HTERT RPE-1 (cell line): ENCODE data around the gene LRATD1.
"Not testable (repeated sequence)": the region's sequence is repeated elsewhere in the genome, so short reads cannot be mapped to it uniquely, and the experiment has no call there.

Experiments
- in situ Hi-C: fragments of 300-500 bp; cut with MboI; formaldehyde crosslinking; loops from 4 replicates; pipeline ENCODE4 v1.14.3; 2020; ENCODE audit warnings: low sequenced_read_pairs

The LRATD1 gene, protein sequence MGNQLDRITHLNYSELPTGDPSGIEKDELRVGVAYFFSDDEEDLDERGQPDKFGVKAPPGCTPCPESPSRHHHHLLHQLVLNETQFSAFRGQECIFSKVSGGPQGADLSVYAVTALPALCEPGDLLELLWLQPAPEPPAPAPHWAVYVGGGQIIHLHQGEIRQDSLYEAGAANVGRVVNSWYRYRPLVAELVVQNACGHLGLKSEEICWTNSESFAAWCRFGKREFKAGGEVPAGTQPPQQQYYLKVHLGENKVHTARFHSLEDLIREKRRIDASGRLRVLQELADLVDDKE

DNA sequence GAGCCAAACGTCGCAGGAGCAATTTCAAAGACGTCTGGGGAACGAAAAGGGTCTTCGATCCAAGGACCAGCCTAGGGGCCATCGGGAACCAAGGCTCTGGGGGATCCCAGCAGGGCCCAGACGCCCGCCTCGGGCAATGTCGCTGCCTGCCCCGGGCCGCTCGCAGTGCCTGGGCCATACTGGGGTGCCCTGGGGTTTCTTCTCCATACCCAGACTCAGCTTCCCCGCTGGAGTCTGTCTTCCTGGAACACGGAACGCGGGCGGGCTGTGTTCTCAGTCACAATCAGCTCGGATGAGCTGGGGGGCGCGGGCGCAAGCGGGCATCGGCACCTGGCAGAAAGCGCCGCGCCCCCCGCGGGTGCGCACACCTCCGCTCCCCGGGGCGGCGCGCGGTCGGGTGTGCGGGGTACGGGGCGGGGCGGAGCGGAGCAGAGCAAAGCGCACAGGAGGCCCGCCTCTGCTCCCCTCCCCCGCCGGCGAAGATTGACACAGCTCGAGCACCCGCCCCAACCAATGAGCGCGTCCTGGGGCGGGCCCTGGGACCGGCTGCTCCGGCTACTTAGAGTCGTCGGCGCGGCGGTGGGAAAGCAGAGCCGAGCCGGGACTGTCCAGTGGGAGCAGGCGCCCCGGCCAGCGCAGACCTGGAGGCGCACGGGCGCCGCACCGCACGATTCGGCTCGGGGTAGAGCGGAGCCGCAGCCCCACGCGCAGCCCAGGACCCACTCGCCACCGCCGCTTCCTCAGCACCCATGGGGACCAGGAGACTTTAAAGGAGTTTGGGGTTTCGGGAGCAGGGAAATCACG lies at the start of gene LRATD1:
TSS of gene LRATD1 (plus strand) at position 585 of the 804 bp plus-strand sequence. CDS start 1,263 bp downstream, outside the sequence.
- in situ Hi-C loops: no loop called here

DNA sequence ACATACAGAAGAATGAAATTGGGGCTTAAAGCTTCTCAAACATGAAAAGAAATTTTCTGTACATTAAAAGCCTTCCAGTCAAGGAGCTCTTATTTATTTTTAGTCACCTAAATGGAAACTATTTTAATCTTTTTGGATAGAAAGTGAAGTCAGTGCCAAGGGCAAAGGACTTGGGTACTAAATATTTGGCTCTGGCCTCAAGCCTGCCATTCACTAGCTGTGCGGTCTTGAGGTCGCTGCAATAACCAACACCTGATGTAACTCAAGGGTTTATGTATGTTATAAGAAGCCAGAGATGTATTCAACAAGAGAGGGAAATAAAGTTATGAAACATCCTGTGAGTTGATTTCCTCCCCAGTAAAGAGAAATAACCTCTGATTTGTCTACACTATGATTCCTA lies 49.5 kb upstream of the LRATD1 start:
- in situ Hi-C loops: no loop called here

DNA sequence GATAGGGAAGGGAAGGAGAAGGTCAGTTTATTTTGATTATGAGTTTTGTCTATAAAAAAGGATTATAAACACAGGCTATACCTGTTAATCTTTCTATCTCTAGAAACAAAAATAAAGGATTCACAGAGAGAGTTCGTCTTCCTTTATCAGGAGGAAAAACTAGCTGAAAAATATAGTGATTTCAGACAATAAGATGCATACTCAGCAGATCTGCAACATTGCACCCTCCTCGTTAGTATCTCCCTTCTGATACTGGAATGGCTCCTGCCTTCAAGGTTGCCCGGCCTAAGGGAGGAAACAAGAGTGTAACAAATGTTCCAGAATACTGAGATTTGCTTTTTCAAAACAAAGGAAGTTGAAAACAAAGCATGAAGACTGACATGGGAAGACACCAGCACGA lies 48.7 kb upstream of the LRATD1 start:
- in situ Hi-C loops: no loop called here

DNA sequence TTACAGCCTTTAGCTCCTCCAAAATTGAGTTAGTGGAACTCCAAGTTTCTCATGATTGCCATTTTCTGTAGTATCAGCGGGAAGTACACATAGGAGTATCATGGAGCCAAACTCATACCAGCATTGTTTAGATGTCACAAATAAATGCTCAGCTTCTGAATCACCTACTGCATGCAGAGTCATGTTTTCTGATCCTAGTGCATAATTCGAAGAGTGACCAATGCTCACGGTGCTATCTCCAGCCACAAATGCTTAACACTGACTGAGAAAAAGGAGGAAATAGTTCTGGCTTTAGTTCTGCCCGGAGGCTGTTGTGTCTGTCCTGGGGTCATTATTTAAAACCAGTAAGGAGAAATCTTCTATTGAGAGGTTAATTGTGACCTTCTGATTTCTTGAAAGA lies 45.4 kb upstream of the LRATD1 start:
- in situ Hi-C loops: no loop called here

DNA sequence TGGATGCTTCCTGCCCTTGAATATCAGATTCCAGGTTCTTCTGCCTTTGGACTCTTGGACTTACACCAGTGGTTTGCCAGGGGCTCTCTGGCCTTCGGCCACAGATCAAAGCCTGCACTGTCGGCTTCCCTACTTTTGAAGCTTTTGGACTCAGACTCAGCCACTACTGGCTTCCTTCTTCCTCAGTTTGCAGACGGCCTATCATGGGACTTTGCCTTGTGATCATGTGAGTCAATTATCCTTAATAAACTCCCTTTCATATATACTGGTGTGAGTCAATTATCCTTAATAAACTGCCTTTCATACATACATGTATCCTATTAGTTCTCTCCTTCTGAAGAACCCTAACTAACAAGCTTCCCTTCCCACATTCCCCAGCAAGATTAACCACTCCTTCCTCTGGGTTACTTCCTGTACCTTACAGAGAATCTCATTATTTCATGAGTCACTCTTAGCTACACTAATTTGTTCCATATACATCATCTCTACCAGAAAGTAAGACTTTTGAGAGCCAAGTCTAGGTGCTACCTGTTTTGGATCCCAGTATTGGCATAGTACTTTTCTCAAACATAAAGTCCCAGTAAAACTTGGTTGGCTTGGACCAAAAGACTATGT lies 31.3 kb upstream of the LRATD1 start:
- in situ Hi-C loops: no loop called here

DNA sequence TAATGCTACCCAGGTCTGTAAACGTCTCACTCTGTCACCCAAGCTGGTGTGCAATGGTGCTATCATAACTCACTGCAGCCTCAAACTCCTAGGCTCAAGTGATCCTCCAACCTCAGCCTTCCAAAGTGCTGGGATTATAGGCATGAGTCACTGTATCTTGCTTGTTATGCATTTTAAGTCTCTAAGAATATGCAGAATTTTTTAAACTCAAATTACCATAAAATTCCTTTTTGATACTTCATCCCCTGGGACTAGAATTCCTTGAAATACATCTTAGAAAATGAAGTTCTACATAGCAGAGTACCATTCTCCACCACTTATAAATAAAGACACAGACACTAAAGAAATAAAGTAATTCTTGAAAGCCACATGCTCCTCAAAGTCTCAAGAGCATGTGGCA lies 30.2 kb upstream of the LRATD1 start:
- in situ Hi-C loops: no loop called here

DNA sequence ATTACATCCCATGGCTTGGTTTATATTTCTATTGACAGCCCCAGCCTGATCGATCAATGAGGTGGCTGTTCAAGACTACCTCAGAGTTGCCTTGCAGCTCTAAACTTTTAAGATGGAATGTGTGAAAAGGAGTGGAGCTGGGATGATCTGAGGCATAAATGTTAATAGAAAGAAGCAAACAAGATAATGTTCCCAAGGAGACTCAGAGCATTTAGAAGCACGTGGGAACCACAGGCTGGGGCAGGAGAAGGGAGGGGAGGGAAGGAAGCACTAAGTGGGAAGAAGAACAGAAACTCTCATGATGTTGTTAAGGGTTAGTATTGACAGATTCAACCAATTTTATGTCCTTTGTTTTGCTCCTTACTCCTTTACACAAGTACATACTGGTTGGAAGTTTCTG lies 28.8 kb upstream of the LRATD1 start:
- in situ Hi-C loops: no loop called here

DNA sequence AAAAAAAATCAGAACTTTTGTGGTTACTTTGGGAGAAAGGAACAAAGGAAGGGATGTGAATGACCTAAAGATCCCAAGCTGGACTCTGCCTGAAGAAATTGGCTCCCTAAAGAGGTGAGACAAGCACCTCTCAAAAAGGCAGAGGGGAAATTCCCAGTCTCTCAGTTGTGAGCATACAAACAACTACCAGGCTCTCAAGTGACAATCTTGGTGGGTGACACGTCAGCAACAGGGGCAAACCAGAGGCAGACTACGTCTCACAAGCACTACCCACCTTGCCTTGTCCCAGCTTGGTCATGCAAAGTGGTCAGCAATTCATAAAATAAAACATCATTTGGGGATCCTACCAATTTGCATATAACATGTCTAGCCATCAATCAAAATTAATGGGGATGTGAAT lies 24.3 kb upstream of the LRATD1 start:
- in situ Hi-C loops: no loop called here

DNA sequence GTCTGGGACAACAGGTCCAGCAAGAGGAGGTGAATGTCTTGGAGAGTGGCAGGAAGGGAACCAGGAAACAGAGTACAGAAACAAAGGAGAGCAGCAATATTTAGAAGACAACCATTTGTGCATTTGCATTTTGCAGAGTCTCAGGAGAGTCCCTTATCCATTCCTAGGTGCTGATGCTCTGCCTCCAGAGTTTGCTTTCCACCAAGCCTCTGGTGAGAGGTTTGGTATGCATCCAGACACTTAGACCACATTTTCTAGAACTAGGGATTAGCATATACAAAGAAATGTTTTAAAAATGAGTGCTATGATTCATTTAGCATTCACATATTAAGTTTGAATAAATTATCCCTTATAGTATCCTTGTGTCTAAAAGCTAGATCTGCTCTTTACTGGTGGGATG lies 18.5 kb upstream of the LRATD1 start:
- in situ Hi-C loops: no loop called here

DNA sequence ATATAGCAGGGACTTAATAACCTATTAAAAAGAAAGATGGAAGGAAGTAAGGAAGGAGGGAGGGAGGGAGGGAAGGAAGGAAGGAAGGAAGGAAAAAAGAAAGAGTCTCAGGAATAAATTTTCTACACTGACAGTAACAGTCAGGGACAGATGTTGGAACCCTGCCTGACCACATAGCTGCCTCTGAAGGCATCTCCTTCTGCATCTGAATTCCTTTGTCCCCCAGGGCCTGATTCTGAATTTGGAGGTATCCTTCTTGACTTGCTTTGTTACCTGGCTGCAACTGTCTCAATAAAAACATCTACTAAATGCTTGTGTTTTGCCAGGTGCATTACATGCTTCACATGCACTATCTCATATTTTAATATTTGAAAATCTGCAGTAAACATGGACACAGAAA lies 17.4 kb upstream of the LRATD1 start:
- in situ Hi-C loops: no loop called here

DNA sequence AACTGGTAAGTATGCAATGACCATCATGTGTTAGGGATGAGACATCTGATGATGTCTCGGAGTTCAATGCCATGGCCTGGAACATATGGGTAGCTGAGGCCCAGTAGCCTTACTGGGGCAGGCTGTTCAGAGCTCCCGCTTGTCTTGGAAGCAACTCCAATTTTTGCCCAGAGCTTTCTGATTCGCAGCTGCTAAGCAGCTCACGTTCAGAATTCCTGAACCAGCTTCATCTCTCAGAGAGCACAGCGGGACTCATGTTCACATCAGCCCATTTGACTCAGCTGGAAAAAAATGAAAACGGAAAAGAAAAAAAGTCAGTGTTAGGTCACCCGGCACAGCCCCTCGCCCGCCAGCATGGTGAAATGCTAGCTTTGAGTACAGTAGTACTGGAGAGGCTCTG lies 16.8 kb upstream of the LRATD1 start:
- in situ Hi-C loops: no loop called here

DNA sequence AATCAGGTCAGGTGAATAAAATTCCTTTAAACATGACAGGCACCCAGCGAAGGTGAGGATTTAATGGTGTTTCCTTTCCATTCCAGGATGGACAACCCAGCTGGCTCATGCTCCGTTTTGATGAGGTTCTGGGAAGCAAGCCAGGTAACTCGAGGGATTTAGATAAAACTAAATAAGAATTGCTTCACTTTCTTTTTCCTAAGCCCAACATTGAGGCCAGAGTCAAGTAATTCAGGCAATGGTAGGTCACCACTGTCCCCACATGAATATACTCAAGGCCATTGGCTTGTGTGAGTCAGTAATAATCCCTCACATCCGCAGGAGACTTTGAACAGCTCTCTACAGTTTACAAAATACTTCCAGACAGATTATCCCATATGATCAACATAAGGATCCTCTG lies 16.2 kb upstream of the LRATD1 start:
- in situ Hi-C loops: no loop called here

DNA sequence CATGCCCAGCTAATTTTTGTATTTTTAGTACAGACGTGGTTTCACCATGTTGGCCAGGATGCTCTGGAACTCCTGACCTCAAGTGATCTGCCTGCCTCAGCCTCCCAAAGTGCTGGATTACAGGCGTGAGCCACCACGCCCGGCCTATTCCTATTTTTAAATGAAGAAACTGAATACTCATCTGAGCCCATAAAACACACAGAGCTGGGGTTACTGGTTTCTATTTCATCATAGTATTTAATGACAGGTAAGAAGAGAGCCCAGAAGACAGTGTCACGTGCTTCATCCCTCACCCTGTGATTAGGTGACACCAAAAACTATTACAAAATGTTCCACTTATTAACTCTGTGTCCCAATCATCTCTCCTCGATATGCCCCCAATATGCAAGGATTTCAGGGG lies 15.6 kb upstream of the LRATD1 start:
- in situ Hi-C loops: no loop called here

DNA sequence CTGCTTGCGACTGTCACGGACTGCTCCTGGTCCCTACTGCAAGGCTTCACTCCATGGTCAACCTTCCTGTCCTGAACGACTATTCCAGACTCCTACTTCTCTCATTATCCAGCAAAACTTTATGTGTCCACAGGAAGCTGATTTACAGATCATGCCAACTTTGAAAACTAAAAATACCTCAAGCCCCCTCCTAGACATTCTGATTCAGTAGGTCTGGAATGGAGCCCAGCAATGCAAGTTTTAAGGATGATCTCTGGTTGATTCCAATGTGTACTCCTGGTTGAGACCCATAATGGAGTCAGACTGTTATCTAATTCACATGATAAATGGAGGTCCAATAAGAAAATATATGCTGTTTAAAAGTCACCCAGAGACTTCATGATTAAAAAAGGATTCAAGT lies 13.1 kb upstream of the LRATD1 start:
- in situ Hi-C loops: no loop called here

DNA sequence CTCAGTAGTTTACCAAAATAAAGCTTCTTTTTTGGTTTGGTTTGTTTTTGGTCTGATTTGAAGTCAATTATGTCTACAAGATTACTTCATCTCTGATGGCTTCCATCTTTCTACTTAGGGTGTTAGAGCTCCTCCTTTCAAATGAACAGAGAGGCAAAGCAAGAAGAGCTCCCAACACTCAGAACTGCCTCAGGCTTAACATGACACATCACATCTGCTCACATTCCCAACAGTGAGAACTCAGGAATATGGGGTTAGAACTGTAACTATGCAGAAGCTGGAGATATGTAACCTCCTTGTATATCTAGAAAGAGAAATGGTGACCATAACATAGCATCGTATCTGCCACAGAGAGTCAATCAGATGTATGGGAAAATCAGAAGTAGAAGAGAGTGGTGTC lies 11.4 kb upstream of the LRATD1 start:
- in situ Hi-C loops: no loop called here

DNA sequence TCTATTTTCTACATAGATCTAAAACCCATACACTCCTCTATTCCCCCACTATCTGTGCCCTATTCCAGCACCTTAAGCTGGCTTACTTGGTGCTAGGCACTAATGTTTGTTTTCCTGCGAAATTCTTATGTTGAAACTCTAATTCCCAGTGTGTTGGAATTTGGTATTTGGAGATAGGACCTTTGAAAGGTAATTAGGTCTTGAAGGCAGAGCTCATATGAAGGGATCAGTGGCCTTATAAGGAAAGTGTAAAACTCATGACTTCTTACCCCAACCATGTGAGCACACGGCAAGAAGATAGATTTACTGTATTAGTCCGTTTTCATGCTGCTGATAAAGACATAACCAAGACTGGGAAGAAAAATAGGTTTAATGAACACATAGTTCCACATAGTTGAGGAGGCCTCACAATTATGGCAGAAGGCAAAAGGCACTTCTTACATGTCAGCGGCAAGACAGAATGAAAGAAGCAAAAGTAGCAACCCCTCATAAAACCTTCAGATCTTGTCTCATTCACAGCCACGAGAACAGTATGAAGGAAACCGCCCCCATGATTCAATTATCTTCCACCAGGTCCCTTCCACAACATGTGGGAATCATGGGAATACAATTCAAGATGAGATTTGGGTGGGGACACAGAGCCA lies 10.5 kb upstream of the LRATD1 start:
- in situ Hi-C loops: no loop called here

DNA sequence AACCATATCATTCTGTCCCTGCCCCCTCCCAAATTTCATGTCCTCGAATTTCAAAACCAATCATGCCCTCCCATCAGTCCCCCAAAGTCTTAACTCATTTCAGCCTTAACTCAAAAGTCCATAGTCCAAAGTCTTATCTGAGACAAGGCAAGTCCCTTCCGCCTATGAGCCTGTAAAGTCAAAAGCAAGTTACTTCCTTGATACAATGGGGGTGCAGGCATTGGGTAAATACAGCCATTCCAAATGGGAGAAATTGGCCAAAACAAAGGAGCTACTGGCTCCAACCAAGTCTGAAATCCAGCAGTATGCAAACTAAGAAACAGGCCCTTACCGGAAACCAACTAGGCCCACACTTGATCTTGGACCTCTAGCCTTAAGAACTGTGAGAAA lies 10.0 kb upstream of the LRATD1 start:
- in situ Hi-C loops: not testable (repeated sequence)

DNA sequence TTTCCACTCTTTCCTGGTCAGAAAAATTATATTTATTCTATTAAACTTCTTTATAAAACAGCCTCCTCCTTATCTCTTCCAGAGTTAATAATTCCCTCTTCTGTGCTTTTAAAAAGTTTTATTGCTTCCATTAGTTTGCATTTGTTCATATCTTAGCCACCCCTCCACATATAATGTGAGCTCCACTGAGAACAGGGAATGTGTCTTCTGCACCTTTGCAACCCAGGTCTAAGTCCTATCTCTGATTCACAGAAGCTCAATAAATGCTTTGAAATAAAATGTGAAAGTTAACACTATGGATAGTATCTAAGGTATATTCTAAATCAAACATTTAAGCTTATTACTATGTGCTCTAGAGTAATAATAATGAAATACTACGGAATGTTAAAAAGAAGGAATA lies 9.3 kb upstream of the LRATD1 start:
- in situ Hi-C loops: no loop called here

DNA sequence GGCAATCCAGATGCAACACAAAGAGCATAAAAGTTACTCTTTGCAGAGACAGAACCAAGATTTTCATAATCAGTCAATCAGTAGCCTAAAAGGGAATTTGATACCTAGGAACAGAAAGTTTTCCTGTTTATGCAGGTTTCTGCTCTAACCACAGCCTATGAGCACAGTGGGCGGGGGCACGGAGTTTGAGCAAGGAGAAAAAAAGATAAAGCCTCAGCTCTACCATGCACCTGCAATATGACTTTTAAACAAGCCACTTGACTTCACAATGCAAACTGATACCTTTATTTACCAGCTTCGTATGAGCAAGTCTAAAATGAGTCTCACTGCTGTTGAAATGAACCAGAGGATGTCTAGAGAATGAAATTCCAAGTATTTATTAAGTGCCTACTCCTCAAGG lies 5.6 kb upstream of the LRATD1 start:
- in situ Hi-C loops: no loop called here

DNA sequence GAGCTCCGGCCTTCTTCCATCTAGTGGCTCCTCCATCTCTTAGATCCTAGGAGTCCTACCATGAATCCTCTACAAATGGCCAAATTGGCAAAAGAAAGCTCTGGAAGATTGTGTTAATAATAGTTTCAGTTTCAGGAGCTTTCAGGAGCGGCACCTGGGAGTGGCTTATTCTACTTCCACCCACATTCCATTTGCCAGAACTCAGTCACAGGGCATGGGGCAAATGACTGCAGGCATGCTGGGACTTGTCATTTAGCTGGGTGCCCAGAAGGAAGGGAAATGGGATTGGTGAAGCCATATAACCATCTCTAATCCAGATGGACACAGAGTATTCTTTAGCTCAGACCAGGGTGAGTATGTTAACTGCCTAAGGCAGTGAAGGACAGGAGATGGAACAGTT lies 3.6 kb upstream of the LRATD1 start:
- in situ Hi-C loops: no loop called here

DNA sequence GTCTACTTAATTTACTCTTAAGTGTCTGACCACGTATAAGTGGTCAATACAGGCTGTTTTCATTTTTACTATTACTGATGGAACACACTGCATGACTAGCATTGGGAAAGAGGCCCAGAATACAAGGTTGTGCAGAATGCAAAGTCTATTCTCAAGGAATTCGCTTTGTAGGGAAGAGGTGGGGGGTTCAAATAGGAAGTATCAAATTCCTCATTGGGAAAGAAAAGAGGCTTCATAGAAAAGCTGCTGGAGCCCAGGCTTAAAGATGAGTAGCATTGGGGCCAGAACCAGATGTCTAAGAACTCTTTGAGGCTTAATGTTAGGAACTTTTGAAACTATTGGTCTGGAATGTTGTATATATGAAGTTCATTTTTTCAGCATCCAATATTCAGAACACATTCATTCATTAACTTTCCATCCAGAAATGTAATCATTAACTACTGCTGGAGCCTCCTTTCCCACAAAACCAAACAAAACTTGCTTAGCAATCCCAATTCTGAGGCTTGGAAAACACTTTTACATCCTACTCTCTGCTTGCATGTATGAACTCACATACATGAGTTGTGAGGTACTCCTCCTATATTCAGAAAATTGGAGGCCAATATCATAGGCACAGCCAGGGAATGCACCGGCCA lies 994 bp upstream of the LRATD1 start:
- in situ Hi-C loops: no loop called here
